IPS-11a (cell line): ENCODE data around the gene MYH11.
"Not testable (repeated sequence)": the region's sequence is repeated elsewhere in the genome, so short reads cannot be mapped to it uniquely, and the experiment has no call there.

Experiments used
- H3K4me3 ChIP-seq: one replicate; pipeline ENCODE4 v1.5.1; 2013; ENCODE audit warnings: low read depth, low read length, control low read depth

The MYH11 gene

GRCh38 chr16:15723808-15724207, 133.0 kb downstream of the MYH11 start:
- H3K4me3 ChIP-seq, result no peak overlapping the region

GRCh38 chr16:15721018-15721417, 135.8 kb downstream of the MYH11 start:
- no peak overlapping the region for H3K4me3 ChIP-seq

- H3K4me3 ChIP-seq, result no peak overlapping the region
Measured at GRCh38 chr16:15716694-15717447, 140.0 kb downstream of the MYH11 start.

- H3K4me3 ChIP-seq, result no peak overlapping the region
Measured at GRCh38 chr16:15715221-15715620, 141.6 kb downstream of the MYH11 start.

GRCh38 chr16:15714393-15715172, 142.2 kb downstream of the MYH11 start:
- H3K4me3 ChIP-seq, result no peak overlapping the region

GRCh38 chr16:15708997-15709396, 147.8 kb downstream of the MYH11 start:
- no peak overlapping the region for H3K4me3 ChIP-seq

GRCh38 chr16:15708096-15708495, 148.7 kb downstream of the MYH11 start:
- no peak overlapping the region for H3K4me3 ChIP-seq

GRCh38 chr16:15707332-15707731, 149.5 kb downstream of the MYH11 start:
- H3K4me3 ChIP-seq, result no peak overlapping the region

- no peak overlapping the region for H3K4me3 ChIP-seq
Measured at GRCh38 chr16:15705064-15705565, 151.7 kb downstream of the MYH11 start.

- H3K4me3 ChIP-seq, result no peak overlapping the region
Measured at GRCh38 chr16:15704545-15704987, 152.3 kb downstream of the MYH11 start.

- H3K4me3 ChIP-seq, result no peak overlapping the region
Measured at GRCh38 chr16:15703029-15703736, 153.6 kb downstream of the MYH11 start.

GRCh38 chr16:15701975-15702970, 154.6 kb downstream of the MYH11 start:
- H3K4me3 ChIP-seq, result no peak overlapping the region

GRCh38 chr16:15701367-15701766, 155.5 kb downstream of the MYH11 start:
- no peak overlapping the region for H3K4me3 ChIP-seq

- no peak overlapping the region for H3K4me3 ChIP-seq
Measured at GRCh38 chr16:15699819-15700218, 157.0 kb downstream of the MYH11 start.

GRCh38 chr16:15694499-15694898, 162.3 kb downstream of the MYH11 start:
- H3K4me3 ChIP-seq, result no peak overlapping the region

- H3K4me3 ChIP-seq, result not testable (repeated sequence)
Measured at GRCh38 chr16:15692508-15692907, 164.3 kb downstream of the MYH11 start.

- H3K4me3 ChIP-seq, result no peak overlapping the region
Measured at GRCh38 chr16:15691046-15691445, 165.8 kb downstream of the MYH11 start.

GRCh38 chr16:15690296-15690695, 166.5 kb downstream of the MYH11 start:
- H3K4me3 ChIP-seq, result no peak overlapping the region

GRCh38 chr16:15689290-15689689, 167.5 kb downstream of the MYH11 start:
- H3K4me3 ChIP-seq, result no peak overlapping the region

GRCh38 chr16:15686287-15686686, 170.5 kb downstream of the MYH11 start:
- H3K4me3 ChIP-seq, result no peak overlapping the region
